Right atrium auricular region (tissue), 2 donors: ENCODE data around the gene LGR5. TPM values are rescaled to one million over a fixed set of nuclear protein-coding genes. Genes with fewer than 3 reads are reported as not detected.

Experiments used
- DNase-seq: peaks from one replicate; pipeline ENCODE4 v3.0.0-alpha.2; 2019; ENCODE audit warnings: low spot score
- H3K27ac ChIP-seq, 2 donors: fragments of 200-600 bp; sonication (generic); 1 replicate in 1 of 2; 2 replicates in 1 of 2; pipeline ENCODE4 v1.5.1; 2016 to 2019
- H3K27me3 ChIP-seq, 2 donors: fragments of 200-600 bp; sonication (generic); one replicate each; pipeline versions ENCODE4 v1.5.1 to v1.6.0; 2017 to 2019
- H3K36me3 ChIP-seq: fragments of 200-600 bp; sonication (generic); one replicate; pipeline ENCODE4 v1.5.1; 2016
- H3K4me1 ChIP-seq, 2 donors: fragments of 200-600 bp; sonication (generic); one replicate each; pipeline versions ENCODE4 v1.5.1 to v1.6.0; 2017 to 2019
- H3K4me3 ChIP-seq, 2 donors: fragments of 200-600 bp; sonication (generic); 1 replicate in 1 of 2; 2 replicates in 1 of 2; pipeline ENCODE4 v1.5.1; 2017 to 2019; ENCODE audit warnings: mild to moderate bottlenecking in 1 of 2, moderate library complexity in 1 of 2
- H3K9me3 ChIP-seq, 2 donors: fragments of 200-600 bp; sonication (generic); one replicate each; pipeline ENCODE4 v1.5.1; 2019
- total RNA-seq, 2 donors: library from RNA; depleted of rRNA; stranded (reverse); fragments of >200 nt; gene quantifications; one replicate each; pipeline ENCODE4 v1.1.0, GENCODE V29; 2016
- TF ChIP-seq, protein P1 (sequence below), 2 donors: fragments of 200-600 bp; sonication (generic); IDR thresholded peaks; one replicate each; pipeline ENCODE4 v1.5.1; 2019; ENCODE audit warnings: antibody characterized with exemption in 2 of 2

The LGR5 gene
- total RNA-seq, 2 donors from 2014 or later = 0.19 to 0.31 TPM

DNA sequence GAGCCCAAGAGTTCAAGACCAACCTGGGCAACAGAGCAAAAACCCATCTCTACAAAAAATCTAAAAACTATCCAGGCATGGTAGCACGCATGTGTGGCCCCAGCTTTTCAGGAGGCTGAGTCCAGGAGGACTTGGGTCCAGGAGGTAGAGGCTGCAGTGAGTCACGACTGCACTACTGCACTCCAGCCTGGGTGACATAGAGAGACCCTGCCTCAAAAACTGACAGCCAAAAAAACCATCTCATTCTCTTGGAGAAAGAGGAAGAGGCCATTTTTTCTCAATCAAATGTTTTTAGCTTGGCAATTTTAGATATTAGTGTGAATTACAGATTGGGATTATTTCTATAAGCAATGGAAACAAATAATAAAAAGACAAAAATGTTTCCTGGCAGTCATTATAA, 185.9 kb downstream of the LGR5 start:
- TF ChIP-seq, protein P1, sequence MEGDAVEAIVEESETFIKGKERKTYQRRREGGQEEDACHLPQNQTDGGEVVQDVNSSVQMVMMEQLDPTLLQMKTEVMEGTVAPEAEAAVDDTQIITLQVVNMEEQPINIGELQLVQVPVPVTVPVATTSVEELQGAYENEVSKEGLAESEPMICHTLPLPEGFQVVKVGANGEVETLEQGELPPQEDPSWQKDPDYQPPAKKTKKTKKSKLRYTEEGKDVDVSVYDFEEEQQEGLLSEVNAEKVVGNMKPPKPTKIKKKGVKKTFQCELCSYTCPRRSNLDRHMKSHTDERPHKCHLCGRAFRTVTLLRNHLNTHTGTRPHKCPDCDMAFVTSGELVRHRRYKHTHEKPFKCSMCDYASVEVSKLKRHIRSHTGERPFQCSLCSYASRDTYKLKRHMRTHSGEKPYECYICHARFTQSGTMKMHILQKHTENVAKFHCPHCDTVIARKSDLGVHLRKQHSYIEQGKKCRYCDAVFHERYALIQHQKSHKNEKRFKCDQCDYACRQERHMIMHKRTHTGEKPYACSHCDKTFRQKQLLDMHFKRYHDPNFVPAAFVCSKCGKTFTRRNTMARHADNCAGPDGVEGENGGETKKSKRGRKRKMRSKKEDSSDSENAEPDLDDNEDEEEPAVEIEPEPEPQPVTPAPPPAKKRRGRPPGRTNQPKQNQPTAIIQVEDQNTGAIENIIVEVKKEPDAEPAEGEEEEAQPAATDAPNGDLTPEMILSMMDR (IDR thresholded peaks at IDR 0.05) = no peak
- no peak for DNase-seq
- Histone ChIP-seq H3K4me1 (peaks cover 0 to 8% of the 10 kb centered on the region in 2 donors), H3K27ac (no peak overlapping the region), H3K27me3 (no peaks in the 10 kb centered on the region), H3K9me3 (no peaks in the 10 kb centered on the region), H3K4me3 (no peak overlapping the region), H3K36me3 (peaks cover 89% of the 10 kb centered on the region)

DNA sequence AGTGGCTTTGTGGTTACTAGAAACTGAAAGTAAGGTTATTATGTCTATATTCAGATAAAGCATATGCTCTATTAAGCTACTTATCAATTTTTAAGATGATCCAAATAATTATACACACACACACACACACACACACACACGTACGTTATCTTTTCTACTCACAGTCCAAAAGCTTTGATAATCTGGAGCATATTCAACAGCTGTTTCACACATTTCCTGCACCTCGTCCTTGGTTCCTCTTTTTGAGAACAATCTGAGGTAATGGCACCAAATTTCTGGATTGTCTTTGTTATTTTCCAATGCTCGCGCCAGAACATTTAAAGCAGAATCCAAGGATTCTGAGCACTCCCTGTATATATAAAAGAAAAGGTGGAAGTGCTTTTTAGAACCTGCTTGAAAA, 186.5 kb downstream of the LGR5 start:
- no peaks in the 10 kb centered on the region for H3K9me3 ChIP-seq
- H3K36me3 ChIP-seq = peaks cover 87% of the 10 kb centered on the region
- H3K27me3 ChIP-seq = no peaks in the 10 kb centered on the region
- H3K4me1 ChIP-seq = peaks cover 0 to 8% of the 10 kb centered on the region in 2 donors
- TF ChIP-seq, protein P1 (IDR thresholded peaks at IDR 0.05) = no peak
- DNase-seq = no peak
- H3K27ac ChIP-seq = no peak overlapping the region
- no peak overlapping the region for H3K4me3 ChIP-seq

DNA sequence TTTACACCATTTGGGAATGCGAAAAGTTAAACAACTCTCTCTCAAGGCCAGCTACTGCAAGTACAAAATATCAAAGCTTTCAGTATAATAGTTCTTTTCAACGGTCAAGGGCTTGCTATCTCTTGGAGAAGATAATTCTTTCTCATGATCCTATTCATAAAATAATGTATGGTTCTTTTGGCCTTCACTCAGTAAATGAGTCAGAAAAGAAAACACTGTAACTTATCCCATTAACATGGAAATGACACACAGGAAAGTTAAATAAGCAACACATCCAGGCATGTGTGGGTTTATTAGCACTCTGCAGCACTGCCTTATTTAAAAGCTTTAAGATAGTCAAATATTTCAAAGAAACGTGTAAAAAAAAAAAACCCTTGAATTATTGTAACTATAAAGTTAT, 187.2 kb downstream of the LGR5 start:
- Histone ChIP-seq H3K4me3 (no peak overlapping the region), H3K4me1 (peaks cover 0 to 8% of the 10 kb centered on the region in 2 donors), H3K27ac (no peak overlapping the region), H3K36me3 (peaks cover 86% of the 10 kb centered on the region), H3K27me3 (no peaks in the 10 kb centered on the region), H3K9me3 (no peaks in the 10 kb centered on the region)
- no peak for DNase-seq
- TF ChIP-seq, protein P1 (IDR thresholded peaks at IDR 0.05) = no peak

DNA sequence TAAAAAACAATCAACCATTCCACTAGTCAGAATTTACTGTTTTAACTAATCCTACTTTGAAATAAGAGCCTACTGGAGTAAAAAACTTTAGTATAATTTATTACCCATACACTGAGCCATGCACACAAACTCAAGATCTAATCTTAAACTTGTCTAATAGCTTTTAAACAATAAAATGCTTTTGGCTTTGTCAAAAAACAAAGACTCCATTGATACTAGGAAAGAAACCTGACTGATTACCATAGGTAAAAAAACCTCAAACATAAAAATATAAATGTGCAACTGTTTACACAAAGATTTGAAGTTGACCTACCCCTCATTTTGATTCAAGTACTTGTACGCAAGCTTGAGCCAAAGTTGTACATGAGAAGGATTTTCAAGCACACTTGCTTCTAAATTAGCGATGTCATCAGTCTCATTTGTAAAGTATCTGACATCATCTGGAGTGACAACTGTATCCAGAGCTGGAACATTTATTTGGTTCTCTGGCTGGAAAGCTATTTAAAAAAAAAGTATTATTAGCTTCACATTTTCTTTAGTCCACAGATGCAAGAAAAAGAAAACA, 187.9 kb downstream of the LGR5 start:
- no peak for DNase-seq
- TF ChIP-seq, protein P1 (IDR thresholded peaks at IDR 0.05) = no peak
- no peak overlapping the region for H3K27ac ChIP-seq
- H3K36me3 ChIP-seq = peaks cover 86% of the 10 kb centered on the region
- no peak overlapping the region for H3K4me3 ChIP-seq
- H3K4me1 ChIP-seq = peaks cover 0 to 8% of the 10 kb centered on the region in 2 donors
- no peaks in the 10 kb centered on the region for H3K27me3 ChIP-seq
- no peaks in the 10 kb centered on the region for H3K9me3 ChIP-seq

Other genes with a start within 250 kb of the LGR5 start
- gene ZFC3H1, start 224.1 kb downstream of the LGR5 start, total RNA-seq = 10 to 100 TPM; 19.5 to 22.8 TPM
- 1 to 10 TPM; 2.0 to 5.2 TPM for gene THAP2, start 224.5 kb downstream of the LGR5 start, total RNA-seq
- gene TMEM19, start 246.3 kb downstream of the LGR5 start, total RNA-seq = 10 to 100 TPM; 19.5 to 20.5 TPM